IMR-90 (cell line): ENCODE measurements around the gene HS2ST1. TPM values are rescaled to one million over a fixed set of nuclear protein-coding genes. Genes with fewer than 3 reads are reported as not detected.
A peak's percentile ranks its signal among the peaks of the same experiment; 100 is the strongest.

Experiments used
- ATAC-seq: fragments of 200-7000 bp; cut with Tn5 transposase; 2 replicates; pipeline ENCODE4 v1.9.1; 2020; ENCODE audit warnings: low read depth, mild to moderate bottlenecking, moderate library complexity
- BruUV-seq: library from RNA; stranded (reverse); fragments of 400-500 nt; replicated peaks from 2 replicates; lab custom pipeline; 2021; lab: Mats Ljungman, UMichigan
- CTCF ChIA-PET: fragments of 300-600 bp; formaldehyde crosslinking; extraction: SDS; loops from one replicate; lab custom pipeline; 2021; ENCODE audit warnings: antibody characterized with exemption; lab: Yijun Ruan, JAX
- POLR2A ChIA-PET: fragments of 300-600 bp; sonication (Branson Sonifier 250); formaldehyde crosslinking; loops from one replicate; lab custom pipeline; 2022; ENCODE audit warnings: antibody characterized with exemption; ENCODE audit not compliant: unreplicated experiment; lab: Charles Lee
- DNase-seq: peaks from one replicate; pipeline ENCODE4 v3.0.0; 2013
- H2AFZ ChIP-seq: replicated peaks from 2 replicates; pipeline ENCODE3; 2013; ENCODE audit warnings: low read length, mild to moderate bottlenecking; ENCODE audit not compliant: poor library complexity
- H2AK5ac ChIP-seq: 2 replicates; pipeline ENCODE4 v1.6.1; 2013; ENCODE audit warnings: low read depth, low read length, inconsistent platforms
- H2AK9ac ChIP-seq: replicated peaks from 2 replicates; pipeline ENCODE3; 2013; ENCODE audit warnings: mild to moderate bottlenecking, low read depth, low read length, moderate library complexity; ENCODE audit not compliant: poor library complexity
- H2BK120ac ChIP-seq: 2 replicates; pipeline ENCODE4 v1.6.1; 2013; ENCODE audit warnings: low read depth, low read length, inconsistent platforms
- H2BK15ac ChIP-seq: 3 replicates; pipeline ENCODE4 v1.6.1; 2013; ENCODE audit warnings: low read depth, low read length, inconsistent platforms
- H2BK20ac ChIP-seq: 2 replicates; pipeline ENCODE4 v1.6.1; 2013; ENCODE audit warnings: low read depth, mild to moderate bottlenecking, inconsistent platforms, low read length, moderate library complexity
- H2BK5ac ChIP-seq: 2 replicates; pipeline ENCODE4 v1.6.1; 2013; ENCODE audit warnings: mild to moderate bottlenecking, low read depth, low read length, inconsistent platforms; ENCODE audit not compliant: poor library complexity, severe bottlenecking
- H3K14ac ChIP-seq: replicated peaks from 2 replicates; pipeline ENCODE4 v1.6.1; 2013; ENCODE audit warnings: low read depth, low read length, inconsistent platforms
- H3K18ac ChIP-seq: 2 replicates; pipeline ENCODE4 v1.6.1; 2013; ENCODE audit warnings: low read depth, low read length, control low read depth
- H3K23ac ChIP-seq: 2 replicates; pipeline ENCODE4 v1.6.1; 2013; ENCODE audit warnings: low read depth, low read length, inconsistent platforms
- H3K27ac ChIP-seq: 2 replicates; pipeline ENCODE4 v1.5.1; 2013; ENCODE audit warnings: mild to moderate bottlenecking, control low read depth, low read length; ENCODE audit not compliant: insufficient read depth
- H3K27me3 ChIP-seq: 2 replicates; pipeline ENCODE4 v1.6.1; 2013; ENCODE audit warnings: low read length; ENCODE audit not compliant: control insufficient read depth, insufficient read depth
- H3K36me3 ChIP-seq: 2 replicates; pipeline ENCODE4 v1.6.1; 2013; ENCODE audit warnings: low read length, mixed read lengths; ENCODE audit not compliant: control insufficient read depth, insufficient read depth
- H3K4ac ChIP-seq: 2 replicates; pipeline ENCODE4 v1.6.1; 2013; ENCODE audit warnings: low read depth, low read length, inconsistent platforms
- H3K4me1 ChIP-seq: 2 replicates; pipeline ENCODE4 v1.6.1; 2013; ENCODE audit warnings: low read length, mixed read lengths; ENCODE audit not compliant: control insufficient read depth, insufficient read depth
- H3K4me2 ChIP-seq: 2 replicates; pipeline ENCODE4 v1.6.1; 2013; ENCODE audit warnings: low read depth, mild to moderate bottlenecking, control low read depth, low read length, moderate library complexity
- H3K4me3 ChIP-seq: 2 replicates; pipeline ENCODE4 v1.5.1; 2013; ENCODE audit warnings: low read depth, mild to moderate bottlenecking, control low read depth, low read length, moderate library complexity; ENCODE audit not compliant: insufficient read depth
- H3K56ac ChIP-seq: 2 replicates; pipeline ENCODE4 v1.6.1; 2013; ENCODE audit warnings: low read length, inconsistent platforms; ENCODE audit not compliant: insufficient read depth; ENCODE audit errors: extremely low read depth
- H3K79me1 ChIP-seq, 2 experiments: 2 replicates each; pipeline ENCODE4 v1.6.1; 2013; ENCODE audit warnings: low read length in 2 of 2, inconsistent platforms in 1 of 2, low read depth in 1 of 2
- H3K9ac ChIP-seq: 2 replicates; pipeline ENCODE4 v1.6.1; 2013; ENCODE audit warnings: low read depth, low read length, control low read depth
- H3K9me1 ChIP-seq: 2 replicates; pipeline ENCODE4 v1.6.1; 2013; ENCODE audit warnings: low read length, inconsistent platforms; ENCODE audit not compliant: insufficient read depth
- H3K9me3 ChIP-seq: 2 replicates; pipeline ENCODE4 v1.6.1; 2013; ENCODE audit warnings: low read length; ENCODE audit not compliant: control insufficient read depth, insufficient read depth
- H4K20me1 ChIP-seq: 2 replicates; pipeline ENCODE4 v1.6.1; 2013; ENCODE audit warnings: low read length, inconsistent platforms; ENCODE audit not compliant: insufficient read depth
- H4K5ac ChIP-seq: 2 replicates; pipeline ENCODE4 v1.6.1; 2013; ENCODE audit warnings: mild to moderate bottlenecking, low read depth, low read length, control low read depth
- H4K8ac ChIP-seq, 2 experiments: 2 replicates each; pipeline ENCODE4 v1.6.1; 2013; ENCODE audit warnings: low read depth in 2 of 2, low read length in 2 of 2, control low read depth in 1 of 2, inconsistent platforms in 1 of 2
- H4K91ac ChIP-seq: 2 replicates; pipeline ENCODE4 v1.6.1; 2013; ENCODE audit warnings: low read depth, low read length, inconsistent platforms; ENCODE audit not compliant: insufficient read depth
- MAZ ChIP-seq: IDR thresholded peaks from 2 replicates; pipeline ENCODE4 v1.6.1; 2012; ENCODE audit warnings: low read depth, mild to moderate bottlenecking, low read length, improper control_type of control experiment, moderate library complexity, borderline replicate concordance
- RCOR1 ChIP-seq: IDR thresholded peaks from 2 replicates; pipeline ENCODE4 v1.6.1; 2012; ENCODE audit warnings: mild to moderate bottlenecking, low read length, improper control_type of control experiment; ENCODE audit not compliant: insufficient replicate concordance
- SMC3 ChIP-seq: fragments of 150-350 bp; IDR thresholded peaks from 2 replicates; pipeline ENCODE4 v1.6.1; 2016; ENCODE audit warnings: low read depth, mild to moderate bottlenecking, antibody characterized with exemption, low read length, moderate library complexity
- WGBS, 2 experiments: methylation state at CpG; one replicate each; pipeline versions ENCODE4 v1.1.5 to v1.1.7; 2013; ENCODE audit warnings: missing lambda C conversion rate in 2 of 2; ENCODE audit not compliant: insufficient read length in 1 of 2; ENCODE audit errors: extremely low coverage in 2 of 2; 5-methylcytosine and 5-hydroxymethylcytosine counted together
- dilution Hi-C: fragments of 300-500 bp; cut with HindIII; formaldehyde crosslinking; loops from one replicate; pipeline ENCODE4 v1.14.3; 2018; ENCODE audit warnings: low sequenced_read_pairs; ENCODE audit not compliant: unreplicated experiment
- in situ Hi-C: fragments of 300-500 bp; cut with MboI; formaldehyde crosslinking; loops from 3 replicates; pipeline ENCODE4 v1.14.3; 2019; ENCODE audit warnings: low sequenced_read_pairs, inconsistent platforms, mixed read lengths
- intact Hi-C: fragments of 100-400 bp; cut with micrococcal nuclease; formaldehyde crosslinking; loops from 2 replicates; pipeline ENCODE4 v1.10.0; 2022
- polyA plus RNA-seq, 3 experiments: library from polyadenylated mRNA; depleted of rRNA; stranded (reverse); fragments of >200 nt; gene quantifications; 2 replicates each; pipeline ENCODE4 v1.2.3, GENCODE V29; 2012; ENCODE audit warnings: low replicate concordance in 1 of 3
- total RNA-seq: library from RNA; depleted of rRNA; stranded (reverse); fragments of >200 nt; gene quantifications from 2 replicates; pipeline ENCODE4 v1.2.3, GENCODE V29; 2012

Gene HS2ST1
- total and polyA plus RNA-seq, 2 of the 4 experiments (the other 2 are of a cell fraction) = 7.8 to 13.1 TPM

DNA sequence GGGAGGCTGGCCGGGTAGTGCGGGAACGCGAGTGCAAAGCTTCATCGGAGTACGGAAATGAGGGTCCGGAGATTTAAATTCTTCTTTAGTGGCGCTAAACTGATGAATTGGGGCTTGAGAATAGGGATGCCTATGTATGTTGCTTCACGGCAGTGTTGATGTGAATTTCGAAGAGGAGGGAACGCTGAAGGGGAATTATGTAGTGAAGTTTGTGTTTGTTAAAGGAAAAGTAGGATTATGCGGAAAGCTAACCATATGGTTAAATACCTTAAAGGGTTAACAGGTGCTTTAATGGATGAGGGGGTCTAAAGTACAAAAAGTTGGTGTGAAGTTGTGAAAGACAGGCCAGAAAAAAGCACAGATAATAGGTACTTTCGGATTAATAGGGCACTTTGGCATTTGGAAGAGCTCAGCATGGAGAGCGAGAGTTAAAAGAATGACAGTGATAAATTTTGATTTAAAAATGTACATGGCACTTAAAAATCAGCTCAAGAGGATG lies 1.4 kb downstream of the HS2ST1 start:
- dilution Hi-C loops = no loop called here
- no peak for DNase-seq
- in situ Hi-C loops = no loop called here

More for the DNA sequence above, 1.4 kb downstream of the HS2ST1 start:
- Histone ChIP-seq H3K4me1 (peaks cover 4% of the 10 kb centered on the region; the same call in 1 of the 2 replicates), H3K56ac (no peak overlapping the region), H3K27ac (peak overlapping the region; percentile 76), H4K8ac (peak overlapping the region in 1 of 2 experiments; percentile 24; a peak in 1 of 4 replicates), H2AK9ac (peak overlapping the region; percentile 98), H3K4ac (no peak overlapping the region; the same call in 1 of the 2 replicates), H3K18ac (no peak overlapping the region), H3K4me2 (peak overlapping the region; percentile 93), H3K23ac (peak overlapping the region; percentile 99), H2AK5ac (no peak overlapping the region), H4K5ac (no peak overlapping the region), H3K9me1 (no peaks in the 10 kb centered on the region), H3K9me3 (no peaks in the 10 kb centered on the region), H3K36me3 (no peaks in the 10 kb centered on the region), H2AFZ (peak overlapping the region; percentile 92), H3K27me3 (no peaks in the 10 kb centered on the region), H3K4me3 (peak overlapping the region; percentile 85), H2BK20ac (no peak overlapping the region), H2BK15ac (no peak overlapping the region; the same call in 2 of the 3 replicates), H3K14ac (peak overlapping the region; percentile 85), H3K9ac (peak overlapping the region; percentile 62), H4K91ac (no peak overlapping the region), H2BK5ac (peak overlapping the region; percentile 53), H2BK120ac (no peak overlapping the region), H4K20me1 (peaks cover 34% of the 10 kb centered on the region), H3K79me1 (peaks cover 11 to 41% of the 10 kb centered on the region in 2 experiments; a peak in 3 of 4 replicates)
- TF ChIP-seq SMC3 (no peak), RCOR1 (no peak), MAZ (no peak)
- intact Hi-C loops = loop anchor here (2.0 kb wide), 3 partner anchors 15 to 135 kb away; no protein-coding TSS in a partner anchor
- ChIA-PET POLR2A (no interaction called here), CTCF (interaction anchor here (0.8 to 1.6 kb wide), 3 partner anchors 18 to 167 kb away, joined by 3 to 5 read pairs (median 4); no protein-coding TSS in a partner anchor)
- no TSS peak for BruUV-seq
- 0% methylated on average over 8 of the region's 14 CpGs; no CpG with 5 or more reads in 1 of the 2 experiments for WGBS, 2 experiments
- ATAC-seq = no peak
